Neutrophil (primary cell): ENCODE results near the gene CEMIP.
"Not testable (repeated sequence)": the region's sequence is repeated elsewhere in the genome, so short reads cannot be mapped to it uniquely, and the experiment has no call there.

Source experiments
- H3K27ac ChIP-seq: fragments of 200-600 bp; sonication (generic); 2 replicates; pipeline ENCODE4 v1.5.1; 2016; ENCODE audit warnings: mild to moderate bottlenecking, moderate library complexity
- H3K27me3 ChIP-seq: fragments of 200-600 bp; sonication (generic); 2 replicates; pipeline ENCODE4 v1.6.0; 2016; ENCODE audit warnings: mild to moderate bottlenecking
- H3K36me3 ChIP-seq: fragments of 200-600 bp; sonication (generic); 2 replicates; pipeline ENCODE4 v1.5.1; 2017
- H3K4me1 ChIP-seq, 2 experiments: fragments of 200-600 bp in 1 of 2; sonication (generic) in 1 of 2; 1 replicate in 1 of 2; 2 replicates in 1 of 2; pipeline versions ENCODE4 v1.5.1 to v1.6.1; 2013 to 2016; ENCODE audit warnings: low read depth in 1 of 2, low read length in 1 of 2, mild to moderate bottlenecking in 1 of 2, moderate library complexity in 1 of 2; ENCODE audit not compliant: control insufficient read depth in 1 of 2, insufficient read depth in 1 of 2
- H3K4me3 ChIP-seq, 2 experiments: fragments of 200-600 bp in 1 of 2; sonication (generic) in 1 of 2; 1 replicate in 1 of 2; 2 replicates in 1 of 2; pipeline ENCODE4 v1.5.1; 2013 to 2016; ENCODE audit warnings: low read depth in 1 of 2, low read length in 1 of 2, mild to moderate bottlenecking in 1 of 2, moderate library complexity in 1 of 2
- H3K9me3 ChIP-seq: fragments of 200-600 bp; sonication (generic); 2 replicates; pipeline ENCODE4 v1.5.1; 2016
- TF ChIP-seq, protein P1 (sequence below): fragments of 200-600 bp; sonication (generic); IDR thresholded peaks from 2 replicates; pipeline ENCODE4 v1.5.1; 2016; ENCODE audit warnings: antibody characterized with exemption

The CEMIP gene

DNA sequence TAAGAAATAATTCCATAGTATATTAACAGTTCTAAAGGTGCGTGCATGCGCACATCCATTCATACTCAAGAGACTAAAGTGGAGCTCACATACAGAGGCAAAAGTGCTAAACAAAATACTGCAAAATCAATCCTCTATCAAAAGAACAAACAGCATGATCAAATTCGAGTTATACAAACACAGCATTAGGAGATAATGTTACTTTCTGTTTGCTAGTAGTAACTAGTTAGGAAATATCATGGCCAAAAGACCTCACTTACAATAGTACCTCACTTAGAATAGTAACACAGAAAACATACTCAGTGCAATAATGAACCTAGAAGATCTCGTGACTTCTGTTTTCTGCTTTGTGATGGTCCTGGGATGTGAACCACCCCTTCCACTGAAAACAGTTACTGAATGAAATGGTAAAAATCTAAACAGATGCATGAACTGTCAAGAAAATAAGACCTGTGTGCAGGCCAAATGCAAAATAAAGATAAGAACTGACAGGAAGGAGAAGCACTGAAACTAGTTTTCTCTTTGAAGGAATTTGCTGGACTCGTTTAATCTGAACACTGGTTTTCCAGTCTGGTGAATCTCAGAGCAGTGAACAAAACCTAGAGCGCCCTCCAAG is 20.9 kb upstream of the CEMIP start:
- Histone ChIP-seq H3K27me3 (no peaks in the 10 kb centered on the region), H3K4me3 (no peak overlapping the region), H3K27ac (no peak overlapping the region), H3K4me1 (no peaks in the 10 kb centered on the region), H3K9me3 (no peaks in the 10 kb centered on the region), H3K36me3 (no peaks in the 10 kb centered on the region)
- TF ChIP-seq, protein P1, sequence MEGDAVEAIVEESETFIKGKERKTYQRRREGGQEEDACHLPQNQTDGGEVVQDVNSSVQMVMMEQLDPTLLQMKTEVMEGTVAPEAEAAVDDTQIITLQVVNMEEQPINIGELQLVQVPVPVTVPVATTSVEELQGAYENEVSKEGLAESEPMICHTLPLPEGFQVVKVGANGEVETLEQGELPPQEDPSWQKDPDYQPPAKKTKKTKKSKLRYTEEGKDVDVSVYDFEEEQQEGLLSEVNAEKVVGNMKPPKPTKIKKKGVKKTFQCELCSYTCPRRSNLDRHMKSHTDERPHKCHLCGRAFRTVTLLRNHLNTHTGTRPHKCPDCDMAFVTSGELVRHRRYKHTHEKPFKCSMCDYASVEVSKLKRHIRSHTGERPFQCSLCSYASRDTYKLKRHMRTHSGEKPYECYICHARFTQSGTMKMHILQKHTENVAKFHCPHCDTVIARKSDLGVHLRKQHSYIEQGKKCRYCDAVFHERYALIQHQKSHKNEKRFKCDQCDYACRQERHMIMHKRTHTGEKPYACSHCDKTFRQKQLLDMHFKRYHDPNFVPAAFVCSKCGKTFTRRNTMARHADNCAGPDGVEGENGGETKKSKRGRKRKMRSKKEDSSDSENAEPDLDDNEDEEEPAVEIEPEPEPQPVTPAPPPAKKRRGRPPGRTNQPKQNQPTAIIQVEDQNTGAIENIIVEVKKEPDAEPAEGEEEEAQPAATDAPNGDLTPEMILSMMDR: no peak

DNA sequence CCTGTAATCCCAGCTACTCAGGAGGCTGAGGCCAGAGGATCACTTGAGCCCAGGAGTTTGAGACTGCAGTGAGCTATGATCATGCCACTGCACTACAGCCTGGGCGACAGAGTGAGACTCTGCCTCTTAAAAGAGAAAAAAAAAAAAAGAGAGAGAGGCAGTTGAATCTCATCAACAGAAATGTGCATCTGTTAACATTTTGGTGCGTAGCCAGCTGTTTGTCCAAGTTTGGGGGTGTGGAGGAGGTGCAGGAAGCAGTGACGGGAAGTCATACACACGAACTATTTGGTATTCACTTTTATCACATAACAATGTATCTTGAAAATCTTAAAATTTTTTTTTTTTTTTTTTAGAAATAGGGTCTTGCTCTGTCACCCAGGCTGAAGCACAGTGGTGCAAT is 18.2 kb upstream of the CEMIP start:
- H3K36me3 ChIP-seq: no peaks in the 10 kb centered on the region
- H3K27me3 ChIP-seq: no peaks in the 10 kb centered on the region
- H3K27ac ChIP-seq: no peak overlapping the region
- no peaks in the 10 kb centered on the region for H3K4me1 ChIP-seq
- no peaks in the 10 kb centered on the region for H3K9me3 ChIP-seq
- no peak overlapping the region for H3K4me3 ChIP-seq
- TF ChIP-seq, protein P1: no peak

DNA sequence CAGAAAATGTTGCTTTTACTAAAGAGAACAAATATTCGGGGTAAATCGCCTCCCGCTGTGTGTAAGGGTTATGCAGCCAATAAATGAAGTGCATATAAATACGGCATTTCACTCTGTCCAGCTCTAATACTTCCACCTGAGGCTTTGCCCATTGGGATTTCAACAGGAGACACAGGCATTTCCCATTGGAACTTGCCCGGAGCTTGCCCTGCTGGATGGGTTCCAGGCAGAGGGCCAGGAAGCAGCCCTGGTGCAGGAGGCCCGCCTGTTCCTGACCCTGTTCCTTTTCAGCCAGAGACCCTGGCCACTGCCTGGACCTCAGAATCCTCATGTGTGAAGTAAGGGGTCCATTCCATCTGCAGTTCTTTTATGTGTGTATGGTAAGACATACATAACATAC is 17.4 kb upstream of the CEMIP start:
- Histone ChIP-seq H3K36me3 (no peaks in the 10 kb centered on the region), H3K4me1 (no peaks in the 10 kb centered on the region), H3K27me3 (no peaks in the 10 kb centered on the region), H3K9me3 (no peaks in the 10 kb centered on the region), H3K4me3 (no peak overlapping the region), H3K27ac (no peak overlapping the region)
- TF ChIP-seq, protein P1: no peak

DNA sequence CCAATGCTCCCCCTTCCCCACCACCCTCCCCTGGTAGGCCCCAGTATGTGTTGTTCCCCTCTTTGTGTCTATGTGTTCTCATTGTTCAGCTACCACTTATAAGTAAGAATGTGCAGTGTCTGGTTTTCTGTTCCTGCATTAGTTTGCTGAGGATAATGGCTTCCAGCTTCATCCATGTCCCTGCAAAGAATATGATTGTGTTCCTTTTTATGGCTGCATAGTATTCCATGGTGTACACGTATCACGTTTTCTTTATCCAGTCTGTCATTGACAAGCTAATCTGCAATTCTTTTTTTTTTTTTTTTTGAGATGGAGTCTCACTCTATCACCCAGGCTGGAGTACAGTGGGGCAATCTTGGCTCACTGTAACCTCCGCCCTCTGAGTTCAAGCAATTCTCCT is 15.9 kb upstream of the CEMIP start:
- not testable (repeated sequence) for H3K36me3 ChIP-seq, H3K9me3 ChIP-seq, H3K27ac ChIP-seq, H3K4me1 ChIP-seq, H3K4me3 ChIP-seq, H3K27me3 ChIP-seq

DNA sequence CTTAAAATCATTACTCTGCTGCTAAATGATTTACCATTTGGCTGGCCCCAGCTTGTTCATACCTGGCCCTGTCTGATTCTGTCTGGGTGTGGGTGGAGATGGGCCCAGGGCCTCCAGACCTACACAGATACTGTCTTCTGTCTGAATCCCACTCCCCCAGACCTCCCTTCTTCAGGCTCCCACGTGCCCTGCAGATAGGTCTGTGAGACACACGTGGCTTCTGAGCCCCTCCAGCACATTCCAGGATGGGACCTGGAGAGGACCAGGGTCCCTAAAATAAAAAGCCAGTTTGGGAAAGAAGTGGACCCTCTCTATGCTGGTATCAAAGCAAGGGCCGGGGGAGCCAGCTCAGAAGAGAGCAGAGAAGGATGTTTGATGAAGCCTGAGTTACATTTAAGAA is 14.6 kb upstream of the CEMIP start:
- no peaks in the 10 kb centered on the region for H3K9me3 ChIP-seq
- H3K36me3 ChIP-seq: no peaks in the 10 kb centered on the region
- H3K27me3 ChIP-seq: no peaks in the 10 kb centered on the region
- TF ChIP-seq, protein P1: no peak
- H3K27ac ChIP-seq: no peak overlapping the region
- no peaks in the 10 kb centered on the region for H3K4me1 ChIP-seq
- H3K4me3 ChIP-seq: no peak overlapping the region

DNA sequence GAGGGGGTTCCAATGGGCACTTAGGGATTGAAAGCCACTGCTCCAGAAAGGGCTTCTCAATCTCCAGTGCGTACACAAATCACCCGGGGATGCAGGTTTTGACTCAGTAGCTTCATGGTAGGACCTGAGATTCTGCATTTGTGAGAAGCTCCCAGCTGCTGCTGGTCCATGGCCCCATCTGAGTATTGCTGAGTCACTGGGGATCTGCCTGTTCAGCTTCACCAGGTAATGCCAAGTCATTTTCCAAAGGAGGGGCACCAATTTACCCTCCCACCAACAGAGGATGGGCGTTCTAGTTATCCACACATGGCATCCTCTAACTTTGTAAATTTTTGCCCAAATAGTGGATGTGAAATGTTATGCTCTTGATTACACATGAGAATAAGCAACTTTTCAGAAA is 12.9 kb upstream of the CEMIP start:
- Histone ChIP-seq H3K27me3 (no peaks in the 10 kb centered on the region), H3K36me3 (no peaks in the 10 kb centered on the region), H3K27ac (no peak overlapping the region), H3K4me3 (no peak overlapping the region), H3K4me1 (no peaks in the 10 kb centered on the region), H3K9me3 (no peaks in the 10 kb centered on the region)
- TF ChIP-seq, protein P1: no peak
